NCI-H2081 (cell line): ENCODE results near the gene ZNF416.

Experiments used
- DNase-seq, 2 experiments: peaks; one replicate each; lab custom pipeline; 2025; lab: John Stamatoyannopoulos, UW

ZNF416 gene

GRCh38 chr19:57578487-57579205 is at the start of gene ZNF416:
Gene ZNF416 (minus strand): TSS chr19:57578911. CDS start chr19:57578704, 207 bp downstream.
- peak; percentile 95 to 98 for DNase-seq

GRCh38 chr19:57623091-57623490 is 44.4 kb upstream of the ZNF416 start:
- DNase-seq = no peak

GRCh38 chr19:57620673-57621348 is 42.1 kb upstream of the ZNF416 start:
- no peak for DNase-seq

GRCh38 chr19:57615346-57615745 is 36.6 kb upstream of the ZNF416 start:
- no peak for DNase-seq

- DNase-seq = peak; percentile 87 to 92
Measured at GRCh38 chr19:57613941-57614743, 35.4 kb upstream of the ZNF416 start, which contains the start of gene ZNF134. Gene ZNF134 (plus strand): TSS chr19:57614242. CDS start chr19:57619469, 5,227 bp downstream.

- DNase-seq = no peak
Measured at GRCh38 chr19:57611113-57611512, 32.4 kb upstream of the ZNF416 start.

GRCh38 chr19:57606931-57607330 is 28.2 kb upstream of the ZNF416 start:
- DNase-seq = no peak

- peak; percentile 89 to 95 for DNase-seq
Measured at GRCh38 chr19:57599761-57600383, 21.2 kb upstream of the ZNF416 start, which contains the start of gene ZNF530. Gene ZNF530 (plus strand): TSS chr19:57599885. CDS start chr19:57604346, 4,461 bp downstream.

- DNase-seq = no peak
Measured at GRCh38 chr19:57599377-57599760, 20.7 kb upstream of the ZNF416 start.

GRCh38 chr19:57587529-57587928 is 8.8 kb upstream of the ZNF416 start:
- no peak for DNase-seq

GRCh38 chr19:57583521-57584416 is 5.1 kb upstream of the ZNF416 start, which contains the start of gene ZIK1:
Gene ZIK1 (plus strand): TSS chr19:57584145. CDS start chr19:57584357, 212 bp downstream.
- DNase-seq = peak; percentile 8 to 15

- no peak for DNase-seq
Measured at GRCh38 chr19:57583104-57583520, 4.4 kb upstream of the ZNF416 start.

- DNase-seq = no peak
Measured at GRCh38 chr19:57576661-57577060, 2.0 kb downstream of the ZNF416 start.

GRCh38 chr19:57572415-57572947 is 6.2 kb downstream of the ZNF416 start:
- DNase-seq = no peak

- no peak for DNase-seq
Measured at GRCh38 chr19:57570707-57571106, 8.0 kb downstream of the ZNF416 start.

GRCh38 chr19:57566396-57567265 is 12.1 kb downstream of the ZNF416 start:
- no peak for DNase-seq

- DNase-seq = no peak
Measured at GRCh38 chr19:57563547-57563946, 15.2 kb downstream of the ZNF416 start.

GRCh38 chr19:57560049-57560491 is 18.6 kb downstream of the ZNF416 start:
- no peak for DNase-seq

GRCh38 chr19:57559404-57560025 is 19.2 kb downstream of the ZNF416 start, which contains the start of gene ZNF550:
Gene ZNF550 (minus strand): TSS chr19:57559863. CDS start chr19:57559682, 181 bp downstream.
- peak; percentile 69 to 83 for DNase-seq
